ENCODE results near the gene CATSPERE.
"Not testable (repeated sequence)": the region's sequence is repeated elsewhere in the genome, so short reads cannot be mapped to it uniquely, and the experiment has no call there.

The CATSPERE gene

GRCh38 chr1:244557565-244557964 is 96.5 kb downstream of the CATSPERE start:
- Histone ChIP-seq H3K79me1 (ENCODE audit: low read length) (no peaks in the 10 kb centered on the region), H3K56ac (ENCODE audit: low read length) (no peak overlapping the region), H3K27ac (ENCODE audit: low read depth, low read length) (no peak overlapping the region), H3K4me1 (ENCODE audit: control insufficient read depth, low read depth, low read length) (no peaks in the 10 kb centered on the region), H3K27me3 (ENCODE audit: insufficient read depth, low read length, poor library complexity) (no peaks in the 10 kb centered on the region), H3K18ac (ENCODE audit: low read length) (no peak overlapping the region), H2BK15ac (replicated peaks; ENCODE audit: low read depth) (no peak overlapping the region), H2AK5ac (ENCODE audit: low read length) (no peak overlapping the region), H3K23ac (ENCODE audit: low read length) (no peak overlapping the region), H3K4me2 (ENCODE audit: low read length) (no peak overlapping the region), H3K9ac (ENCODE audit: low read length) (no peak overlapping the region), H4K8ac (ENCODE audit: low read depth, low read length) (no peak overlapping the region), H3K79me2 (ENCODE audit: control insufficient read depth, insufficient read depth, low read length) (no peaks in the 10 kb centered on the region), H3K4ac (ENCODE audit: low read depth, low read length) (no peak overlapping the region), H3K36me3 (ENCODE audit: control insufficient read depth, insufficient read depth, low read length) (no peaks in the 10 kb centered on the region), H4K5ac (ENCODE audit: low read length) (no peak overlapping the region), H2BK120ac (ENCODE audit: low read depth, low read length) (no peak overlapping the region), H2BK5ac (ENCODE audit: low read length) (no peak overlapping the region), H3K4me3 (ENCODE audit: low read length) (no peak overlapping the region)
- DNase-seq, result no peak
- no CpG with 5 or more reads among the region's 1 CpG for WGBS (ENCODE audit: extremely low coverage, insufficient coverage, low lambda C conversion rate)

GRCh38 chr1:244559561-244559960 is 98.5 kb downstream of the CATSPERE start:
- Histone ChIP-seq H3K4ac (ENCODE audit: low read depth, low read length) (no peak overlapping the region), H3K36me3 (ENCODE audit: control insufficient read depth, insufficient read depth, low read length) (no peaks in the 10 kb centered on the region), H3K27ac (ENCODE audit: low read depth, low read length) (no peak overlapping the region), H3K18ac (ENCODE audit: low read length) (no peak overlapping the region), H3K79me2 (ENCODE audit: control insufficient read depth, insufficient read depth, low read length) (no peaks in the 10 kb centered on the region), H3K56ac (ENCODE audit: low read length) (no peak overlapping the region), H3K4me3 (ENCODE audit: low read length) (no peak overlapping the region), H2AK5ac (ENCODE audit: low read length) (no peak overlapping the region), H3K4me1 (ENCODE audit: control insufficient read depth, low read depth, low read length) (no peaks in the 10 kb centered on the region), H3K9ac (ENCODE audit: low read length) (no peak overlapping the region), H4K5ac (ENCODE audit: low read length) (no peak overlapping the region), H3K23ac (ENCODE audit: low read length) (no peak overlapping the region), H2BK5ac (ENCODE audit: low read length) (no peak overlapping the region), H3K27me3 (ENCODE audit: insufficient read depth, low read length, poor library complexity) (no peaks in the 10 kb centered on the region), H3K4me2 (ENCODE audit: low read length) (no peak overlapping the region), H4K8ac (ENCODE audit: low read depth, low read length) (no peak overlapping the region), H2BK120ac (ENCODE audit: low read depth, low read length) (no peak overlapping the region), H3K79me1 (ENCODE audit: low read length) (no peaks in the 10 kb centered on the region), H2BK15ac (replicated peaks; ENCODE audit: low read depth) (no peak overlapping the region)
- DNase-seq, result no peak
- no CpG with 5 or more reads among the region's 1 CpG for WGBS (ENCODE audit: extremely low coverage, insufficient coverage, low lambda C conversion rate)

- WGBS (ENCODE audit: extremely low coverage, insufficient coverage, low lambda C conversion rate), result no CpG with 5 or more reads among the region's 1 CpG
- not testable (repeated sequence) for H2BK15ac ChIP-seq (replicated peaks; ENCODE audit: low read depth); H3K27me3 ChIP-seq (ENCODE audit: insufficient read depth, low read length, poor library complexity); H3K18ac ChIP-seq (ENCODE audit: low read length); H2BK5ac ChIP-seq (ENCODE audit: low read length); H3K9ac ChIP-seq (ENCODE audit: low read length); H3K4ac ChIP-seq (ENCODE audit: low read depth, low read length); H4K8ac ChIP-seq (ENCODE audit: low read depth, low read length); H4K5ac ChIP-seq (ENCODE audit: low read length); H3K36me3 ChIP-seq (ENCODE audit: control insufficient read depth, insufficient read depth, low read length); H2BK120ac ChIP-seq (ENCODE audit: low read depth, low read length); H3K4me3 ChIP-seq (ENCODE audit: low read length); DNase-seq; H3K79me1 ChIP-seq (ENCODE audit: low read length); H3K79me2 ChIP-seq (ENCODE audit: control insufficient read depth, insufficient read depth, low read length); H3K56ac ChIP-seq (ENCODE audit: low read length); H3K4me2 ChIP-seq (ENCODE audit: low read length); H3K4me1 ChIP-seq (ENCODE audit: control insufficient read depth, low read depth, low read length); H3K23ac ChIP-seq (ENCODE audit: low read length); H3K27ac ChIP-seq (ENCODE audit: low read depth, low read length); H2AK5ac ChIP-seq (ENCODE audit: low read length)
Observed at GRCh38 chr1:244562877-244563276, 101.8 kb downstream of the CATSPERE start.

GRCh38 chr1:244573768-244574167 is 112.7 kb downstream of the CATSPERE start:
- Histone ChIP-seq H3K79me2 (ENCODE audit: control insufficient read depth, insufficient read depth, low read length) (no peaks in the 10 kb centered on the region), H3K56ac (ENCODE audit: low read length) (no peak overlapping the region), H2BK5ac (ENCODE audit: low read length) (no peak overlapping the region), H3K27me3 (ENCODE audit: insufficient read depth, low read length, poor library complexity) (no peaks in the 10 kb centered on the region), H2BK120ac (ENCODE audit: low read depth, low read length) (no peak overlapping the region), H2BK15ac (replicated peaks; ENCODE audit: low read depth) (no peak overlapping the region), H3K79me1 (ENCODE audit: low read length) (no peaks in the 10 kb centered on the region), H3K4me1 (ENCODE audit: control insufficient read depth, low read depth, low read length) (no peaks in the 10 kb centered on the region), H3K4me3 (ENCODE audit: low read length) (no peak overlapping the region), H4K5ac (ENCODE audit: low read length) (no peak overlapping the region), H4K8ac (ENCODE audit: low read depth, low read length) (no peak overlapping the region), H3K27ac (ENCODE audit: low read depth, low read length) (no peak overlapping the region), H3K36me3 (ENCODE audit: control insufficient read depth, insufficient read depth, low read length) (no peaks in the 10 kb centered on the region), H3K4me2 (ENCODE audit: low read length) (no peak overlapping the region), H3K9ac (ENCODE audit: low read length) (no peak overlapping the region), H3K18ac (ENCODE audit: low read length) (no peak overlapping the region), H3K4ac (ENCODE audit: low read depth, low read length) (no peak overlapping the region), H2AK5ac (ENCODE audit: low read length) (no peak overlapping the region), H3K23ac (ENCODE audit: low read length) (no peak overlapping the region)
- no peak for DNase-seq
- WGBS (ENCODE audit: extremely low coverage, insufficient coverage, low lambda C conversion rate), result no CpG with 5 or more reads among the region's 2 CpGs

- no peak overlapping the region for H3K4me3 ChIP-seq (ENCODE audit: low read length)
- peak; percentile 12 for DNase-seq
Observed at GRCh38 chr1:244576259-244576892, 115.3 kb downstream of the CATSPERE start.

GRCh38 chr1:244578205-244578604 is 117.1 kb downstream of the CATSPERE start:
- not testable (repeated sequence) for H3K27ac ChIP-seq (ENCODE audit: low read depth, low read length); H3K79me1 ChIP-seq (ENCODE audit: low read length)
- no CpG with 5 or more reads among the region's 7 CpGs for WGBS (ENCODE audit: extremely low coverage, insufficient coverage, low lambda C conversion rate)

More at GRCh38 chr1:244576259-244576892, 115.3 kb downstream of the CATSPERE start:
- Histone ChIP-seq H3K4ac (ENCODE audit: low read depth, low read length) (no peak overlapping the region), H4K8ac (ENCODE audit: low read depth, low read length) (no peak overlapping the region), H3K9ac (ENCODE audit: low read length) (no peak overlapping the region), H3K27ac (ENCODE audit: low read depth, low read length) (no peak overlapping the region), H3K23ac (ENCODE audit: low read length) (no peak overlapping the region), H3K4me1 (ENCODE audit: control insufficient read depth, low read depth, low read length) (no peaks in the 10 kb centered on the region), H3K4me2 (ENCODE audit: low read length) (no peak overlapping the region), H3K56ac (ENCODE audit: low read length) (no peak overlapping the region), H2BK15ac (replicated peaks; ENCODE audit: low read depth) (no peak overlapping the region), H4K5ac (ENCODE audit: low read length) (no peak overlapping the region), H3K79me1 (ENCODE audit: low read length) (no peaks in the 10 kb centered on the region), H3K27me3 (ENCODE audit: insufficient read depth, low read length, poor library complexity) (no peaks in the 10 kb centered on the region), H3K18ac (ENCODE audit: low read length) (no peak overlapping the region), H3K79me2 (ENCODE audit: control insufficient read depth, insufficient read depth, low read length) (no peaks in the 10 kb centered on the region), H2BK120ac (ENCODE audit: low read depth, low read length) (no peak overlapping the region), H2AK5ac (ENCODE audit: low read length) (no peak overlapping the region), H3K36me3 (ENCODE audit: control insufficient read depth, insufficient read depth, low read length) (no peaks in the 10 kb centered on the region), H2BK5ac (ENCODE audit: low read length) (no peak overlapping the region)
- no CpG with 5 or more reads among the region's 3 CpGs for WGBS (ENCODE audit: extremely low coverage, insufficient coverage, low lambda C conversion rate)

More at GRCh38 chr1:244578205-244578604, 117.1 kb downstream of the CATSPERE start:
- H3K4me1 ChIP-seq (ENCODE audit: control insufficient read depth, low read depth, low read length); H3K4me3 ChIP-seq (ENCODE audit: low read length); H3K4ac ChIP-seq (ENCODE audit: low read depth, low read length); H2AK5ac ChIP-seq (ENCODE audit: low read length); H2BK15ac ChIP-seq (replicated peaks; ENCODE audit: low read depth); H2BK120ac ChIP-seq (ENCODE audit: low read depth, low read length); H3K23ac ChIP-seq (ENCODE audit: low read length); H3K36me3 ChIP-seq (ENCODE audit: control insufficient read depth, insufficient read depth, low read length); DNase-seq; H3K79me2 ChIP-seq (ENCODE audit: control insufficient read depth, insufficient read depth, low read length); H4K8ac ChIP-seq (ENCODE audit: low read depth, low read length); H3K27me3 ChIP-seq (ENCODE audit: insufficient read depth, low read length, poor library complexity); H3K18ac ChIP-seq (ENCODE audit: low read length); H3K56ac ChIP-seq (ENCODE audit: low read length); H3K9ac ChIP-seq (ENCODE audit: low read length); H4K5ac ChIP-seq (ENCODE audit: low read length); H2BK5ac ChIP-seq (ENCODE audit: low read length); H3K4me2 ChIP-seq (ENCODE audit: low read length): not testable (repeated sequence)

All from mesendoderm (in vitro differentiated cells).